ENCODE data around the gene PLEKHA8. TPM values are rescaled to one million over a fixed set of nuclear protein-coding genes. Genes with fewer than 3 reads are reported as not detected.

PLEKHA8 gene
- total and polyA plus RNA-seq, 8 donors, result 9.8 to 19.2 (median 17.5) TPM

- intact Hi-C loops (cut with DNase I), result no loop called here
- no peaks in the 10 kb centered on the region for H3K36me3 ChIP-seq
- H3K4me1 ChIP-seq, result peaks cover 10 to 25% of the 10 kb centered on the region in 2 donors
- TF ChIP-seq CTCF (IDR thresholded peaks at IDR 0.05), result no peak
- DNase-seq (no peak), ATAC-seq (no peak)
- no peaks in the 10 kb centered on the region for H3K27me3 ChIP-seq
- no peaks in the 10 kb centered on the region for H3K9me3 ChIP-seq
- no peak overlapping the region for H3K4me3 ChIP-seq
- H3K27ac ChIP-seq, result no peak overlapping the region
These were observed 4.3 kb downstream of the PLEKHA8 start for GRCh38 chr7:30032310-30033125.

- Histone ChIP-seq H3K27ac (no peak overlapping the region), H3K9me3 (no peaks in the 10 kb centered on the region), H3K36me3 (no peaks in the 10 kb centered on the region), H3K27me3 (no peaks in the 10 kb centered on the region), H3K4me1 (peaks cover 7 to 15% of the 10 kb centered on the region in 2 donors), H3K4me3 (no peak overlapping the region)
- intact Hi-C loops (cut with DNase I), result no loop called here
- TF ChIP-seq CTCF (IDR thresholded peaks at IDR 0.05), result no peak
- DNase-seq (no peak), ATAC-seq (no peak)
These were observed 6.3 kb downstream of the PLEKHA8 start for GRCh38 chr7:30034501-30034900.

- Histone ChIP-seq H3K4me3 (no peak overlapping the region), H3K27ac (no peak overlapping the region), H3K36me3 (no peaks in the 10 kb centered on the region), H3K27me3 (no peaks in the 10 kb centered on the region), H3K4me1 (peaks cover 0 to 8% of the 10 kb centered on the region in 2 donors), H3K9me3 (no peaks in the 10 kb centered on the region)
- DNase-seq (no peak), ATAC-seq (no peak)
- no peak for TF ChIP-seq CTCF (IDR thresholded peaks at IDR 0.05)
- intact Hi-C loops (cut with DNase I), result no loop called here
These were observed 8.0 kb downstream of the PLEKHA8 start for GRCh38 chr7:30036220-30036619.

GRCh38 chr7:30038196-30038980 lies 10.2 kb downstream of the PLEKHA8 start:
- Histone ChIP-seq H3K4me1 (no peaks in the 10 kb centered on the region), H3K27ac (no peak overlapping the region), H3K9me3 (no peaks in the 10 kb centered on the region), H3K36me3 (no peaks in the 10 kb centered on the region), H3K4me3 (no peak overlapping the region), H3K27me3 (no peaks in the 10 kb centered on the region)
- peak; percentile 26 for ATAC-seq
- peak in 1 of 4 donors; percentile 44 for DNase-seq
- intact Hi-C loops (cut with DNase I), result no loop called here
- TF ChIP-seq CTCF (IDR thresholded peaks at IDR 0.05), result no peak

GRCh38 chr7:30040938-30041337 lies 12.7 kb downstream of the PLEKHA8 start:
- Histone ChIP-seq H3K4me1 (no peaks in the 10 kb centered on the region), H3K36me3 (peaks cover 0 to 3% of the 10 kb centered on the region in 2 donors), H3K9me3 (no peaks in the 10 kb centered on the region), H3K27me3 (no peaks in the 10 kb centered on the region), H3K27ac (no peak overlapping the region), H3K4me3 (no peak overlapping the region)
- TF ChIP-seq CTCF (IDR thresholded peaks at IDR 0.05), result no peak
- intact Hi-C loops (cut with DNase I), result no loop called here
- ATAC-seq, result no peak
- DNase-seq, result no peak

Measured in left lung (tissue), 10 donors.